ENCODE measurements around the gene CYP27C1. TPM values are rescaled to one million over a fixed set of nuclear protein-coding genes. Genes with fewer than 3 reads are reported as not detected.

Gene CYP27C1
- total and polyA plus RNA-seq, 12 donors = 0.11 to 0.97 (median 0.22) TPM; not detected in 3

DNA sequence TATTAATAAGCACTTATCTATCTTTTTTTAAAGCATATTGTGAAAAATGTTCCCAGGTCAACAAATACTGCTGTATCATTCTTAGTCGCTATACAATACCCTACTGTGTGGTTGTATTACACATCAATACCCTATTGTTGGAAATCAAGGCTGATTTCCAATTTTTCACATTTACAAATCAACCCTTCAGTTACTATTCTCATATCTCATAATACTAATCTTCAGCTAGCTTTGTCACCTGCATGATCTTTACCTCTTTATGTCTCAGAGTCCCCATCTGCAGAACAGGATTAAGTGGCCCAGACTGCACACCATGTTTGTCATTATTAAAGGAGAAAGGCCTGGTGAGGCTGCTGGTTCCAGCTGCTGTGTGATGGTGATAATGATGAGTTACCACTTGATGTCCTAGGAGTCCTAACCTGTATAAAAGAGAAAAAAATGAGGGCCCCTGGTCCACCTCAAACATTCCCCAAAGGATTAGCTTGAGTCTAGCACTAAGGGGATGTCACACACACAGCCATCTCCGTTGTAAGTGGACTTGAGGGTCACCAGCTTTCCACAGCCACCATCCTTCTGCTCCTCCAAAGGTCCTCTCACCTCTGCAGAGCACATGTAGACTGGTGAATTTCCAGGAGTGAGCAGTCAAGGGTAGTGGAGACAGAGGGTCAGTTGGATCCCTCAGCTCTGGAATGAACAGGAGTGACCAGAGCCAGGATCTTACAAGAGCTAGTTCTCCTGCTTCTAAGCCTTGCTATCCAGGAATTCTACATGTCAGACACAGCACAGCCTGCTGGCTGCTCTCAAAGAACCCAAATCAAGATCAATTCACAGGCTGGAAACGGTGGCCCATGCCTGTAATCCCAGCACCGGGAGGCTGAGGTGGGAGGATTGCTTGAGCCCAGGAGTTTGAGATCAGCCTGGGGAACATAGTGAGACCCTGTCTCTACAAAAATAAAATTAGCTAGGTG, 77.2 kb downstream of the CYP27C1 start:
- peaks cover 19 to 32% of the 10 kb centered on the region in 2 donors for H3K4me1 ChIP-seq (replicated peaks in 1 of 2)
- peak in 2 of 7 donors; percentile 14 to 40 for DNase-seq

GRCh38 chr2:127140538-127140937, 79.6 kb downstream of the CYP27C1 start:
- peak in 2 of 7 donors; percentile 5 to 38 for DNase-seq
- Histone ChIP-seq H3K36me3 (replicated peaks in 1 of 2) (no peaks in the 10 kb centered on the region), H3K27me3 (no peaks in the 10 kb centered on the region), H3K4me3 (no peak overlapping the region), H3K9me3 (replicated peaks in 1 of 3) (no peaks in the 10 kb centered on the region), H3K4me1 (replicated peaks in 1 of 2) (peaks cover 14 to 27% of the 10 kb centered on the region in 2 donors), H3K27ac (no peak overlapping the region)
- TF ChIP-seq POLR2A (IDR thresholded peaks at IDR 0.05) (no peak), CTCF (IDR thresholded peaks at IDR 0.05) (no peak)
- WGBS, 4 donors = 71 to 85% (median 77%) methylated on average over 13 of the region's 13 CpGs
- intact Hi-C loops (cut with DNase I) = loop anchor here in 1 of 2 donors (10.0 kb wide), 1 partner anchor 66 kb away; no protein-coding TSS in a partner anchor

More for the DNA sequence above, 77.2 kb downstream of the CYP27C1 start:
- H3K9me3 ChIP-seq (replicated peaks in 1 of 3) = no peaks in the 10 kb centered on the region
- peak overlapping the region in 3 of 5 donors; percentile 35 to 66 (median 56) for H3K27ac ChIP-seq
- intact Hi-C loops (cut with DNase I) = loop anchor here in 1 of 2 donors (10.0 kb wide), 1 partner anchor 68 kb away; no protein-coding TSS in a partner anchor
- TF ChIP-seq POLR2A (IDR thresholded peaks at IDR 0.05) = no peak
- TF ChIP-seq CTCF (IDR thresholded peaks at IDR 0.05) = no peak
- 87 to 95% (median 89%) methylated on average over 4 of the region's 4 CpGs for WGBS, 4 donors
- H3K36me3 ChIP-seq (replicated peaks in 1 of 2) = no peaks in the 10 kb centered on the region
- H3K27me3 ChIP-seq = no peaks in the 10 kb centered on the region
- no peak overlapping the region for H3K4me3 ChIP-seq

- H3K9me3 ChIP-seq (replicated peaks in 1 of 3) = no peaks in the 10 kb centered on the region
- no peaks in the 10 kb centered on the region for H3K36me3 ChIP-seq (replicated peaks in 1 of 2)
- no peak overlapping the region for H3K4me3 ChIP-seq
- intact Hi-C loops (cut with DNase I) = loop anchor here in 1 of 2 donors (10.0 kb wide), 1 partner anchor 65 kb away; no protein-coding TSS in a partner anchor
- WGBS, 4 donors = 69 to 74% (median 71%) methylated on average over 2 of the region's 2 CpGs
- no peaks in the 10 kb centered on the region for H3K27me3 ChIP-seq
- TF ChIP-seq POLR2A (IDR thresholded peaks at IDR 0.05) = no peak
- peaks cover 6 to 22% of the 10 kb centered on the region in 2 donors for H3K4me1 ChIP-seq (replicated peaks in 1 of 2)
- no peak for DNase-seq
- H3K27ac ChIP-seq = no peak overlapping the region
Measured at GRCh38 chr2:127139766-127140165, 80.3 kb downstream of the CYP27C1 start.

- Histone ChIP-seq H3K27ac (no peak overlapping the region), H3K9me3 (replicated peaks in 1 of 3) (no peaks in the 10 kb centered on the region), H3K4me1 (replicated peaks in 1 of 2) (peaks cover 0 to 8% of the 10 kb centered on the region in 2 donors), H3K36me3 (replicated peaks in 1 of 2) (no peaks in the 10 kb centered on the region), H3K4me3 (no peak overlapping the region), H3K27me3 (no peaks in the 10 kb centered on the region)
- TF ChIP-seq POLR2A (IDR thresholded peaks at IDR 0.05) = no peak
- TF ChIP-seq CTCF (IDR thresholded peaks at IDR 0.05) = no peak
- 88 to 94% (median 90%) methylated on average over 5 to 12 of the region's 12 CpGs for WGBS, 4 donors
- DNase-seq = peak in 2 of 7 donors; percentile 8 to 36
- intact Hi-C loops (cut with DNase I) = no loop called here
Measured at GRCh38 chr2:127138281-127138680, 81.8 kb downstream of the CYP27C1 start.

Data from adrenal gland (tissue), 12 donors.